Measurements from ENCODE around the gene SNRPD1. TPM values are rescaled to one million over a fixed set of nuclear protein-coding genes. Genes with fewer than 3 reads are reported as not detected.

SNRPD1 gene
- total and polyA plus RNA-seq, 2 of the 8 experiments (the other 6 are each of a cell fraction or from before 2014, with no cell fraction given) = 59.6 to 180 TPM

GRCh38 chr18:21680161-21680560 lies 68.0 kb downstream of the SNRPD1 start:
- FAIRE-seq = no peak
- CTCF ChIA-PET (ENCODE audit: partially characterized antibody) = interaction anchor here (0.7 to 3.1 kb wide), 2 partner anchors 10 to 19 kb away, joined by 3 to 8 read pairs; no protein-coding TSS in a partner anchor
- TF ChIP-seq NRF1 (IDR thresholded peaks at IDR 0.05; ENCODE audit: low read depth, low read length) (no peak), POLR2AphosphoS5 (IDR thresholded peaks at IDR 0.05; ENCODE audit: low read depth, low read length) (no peak), CREB1 (IDR thresholded peaks at IDR 0.05) (no peak), GTF2F1 (IDR thresholded peaks at IDR 0.05; ENCODE audit: borderline replicate concordance, low read depth, low read length) (no peak), NANOG (IDR thresholded peaks at IDR 0.05; ENCODE audit: insufficient read depth, low read depth, low read length, poor library complexity, severe bottlenecking) (no peak), FOSL1 (IDR thresholded peaks at IDR 0.05; ENCODE audit: insufficient read depth, low read depth, low read length) (no peak), ASH2L (IDR thresholded peaks at IDR 0.05; ENCODE audit: low read length) (no peak), TBP (IDR thresholded peaks at IDR 0.05; ENCODE audit: low read depth, low read length) (no peak), ZNF274 (IDR thresholded peaks at IDR 0.05; ENCODE audit: borderline replicate concordance, extremely low read depth, low read length) (no peak), SIRT6 (IDR thresholded peaks at IDR 0.05; ENCODE audit: low read length) (no peak), ATF3 (IDR thresholded peaks at IDR 0.05; ENCODE audit: insufficient read depth, low read depth, low read length) (no peak), CBX8 (IDR thresholded peaks at IDR 0.05; ENCODE audit: borderline replicate concordance, low read depth, low read length) (no peak), PHF8 (conservative IDR thresholded peaks at IDR 0.05; ENCODE audit: low read depth, low read length) (no peak), SP2 (IDR thresholded peaks at IDR 0.05; ENCODE audit: low read length) (no peak), HDAC6 (IDR thresholded peaks at IDR 0.05; ENCODE audit: low read depth, low read length) (no peak)

More at GRCh38 chr18:21680161-21680560, 68.0 kb downstream of the SNRPD1 start:
- Histone ChIP-seq H3K18ac (ENCODE audit: extremely low read depth, low read length) (no peak overlapping the region), H3K4me1 (replicated peaks in 1 of 4; ENCODE audit: control insufficient read depth in 3 of 4, insufficient read depth in 4 of 4, low read length in 3 of 4) (peaks cover 0 to 4% (median 2%) of the 10 kb centered on the region in 4 experiments; a peak in 2 of 7 replicates), H3K9me3 (ENCODE audit: insufficient read depth in 2 of 2, low read depth in 1 of 2, low read length in 1 of 2) (no peaks in the 10 kb centered on the region), H4K91ac (replicated peaks; ENCODE audit: insufficient read length, low read length) (no peak overlapping the region), H3K79me2 (ENCODE audit: control insufficient read depth in 1 of 2, insufficient read depth in 2 of 2, low read length in 2 of 2) (no peaks in the 10 kb centered on the region), H4K8ac (ENCODE audit: extremely low read depth, insufficient read depth, low read length) (no peak overlapping the region), H3K4me3 (ENCODE audit: extremely low read depth in 1 of 4, insufficient read depth in 2 of 4, low read depth in 3 of 4, low read length in 4 of 4) (no peak overlapping the region), H4K20me1 (replicated peaks in 1 of 2; ENCODE audit: control insufficient read depth in 1 of 2, insufficient read depth in 2 of 2, low read length in 2 of 2) (peaks cover 0 to 2% of the 10 kb centered on the region in 2 experiments), H2AFZ (ENCODE audit: low read length) (no peak overlapping the region), H3K23me2 (ENCODE audit: low read depth, low read length) (no peaks in the 10 kb centered on the region), H2BK120ac (replicated peaks; ENCODE audit: low read depth, low read length) (no peak overlapping the region), H3K79me1 (ENCODE audit: low read depth, low read length) (no peaks in the 10 kb centered on the region), H3K4ac (replicated peaks; ENCODE audit: insufficient read length, low read depth, low read length) (no peak overlapping the region), H2BK15ac (ENCODE audit: low read length) (no peak overlapping the region), H3K4me2 (ENCODE audit: insufficient read depth in 1 of 2, low read depth in 2 of 2, low read length in 2 of 2) (no peak overlapping the region), H3K56ac (replicated peaks; ENCODE audit: insufficient read length, low read depth, low read length) (no peak overlapping the region), H2AK5ac (ENCODE audit: low read depth, low read length) (no peak overlapping the region), H2BK5ac (ENCODE audit: low read depth, low read length) (no peak overlapping the region), H3K27ac (ENCODE audit: low read depth, low read length) (no peak overlapping the region), H2BK20ac (ENCODE audit: low read length) (no peak overlapping the region), H3K23ac (ENCODE audit: insufficient read length) (no peak overlapping the region), H3K36me3 (ENCODE audit: control insufficient read depth in 2 of 4, insufficient read depth in 4 of 4, low read length in 3 of 4) (no peaks in the 10 kb centered on the region), H4K5ac (ENCODE audit: insufficient read length, low read depth, low read length) (no peak overlapping the region), H3K9ac (replicated peaks in 1 of 4; ENCODE audit: extremely low read depth in 1 of 4, low read depth in 3 of 4, low read length in 3 of 4) (no peak overlapping the region), H2BK12ac (ENCODE audit: low read depth, low read length) (no peak overlapping the region), H3K14ac (ENCODE audit: insufficient read length) (no peak overlapping the region), H3K27me3 (replicated peaks in 1 of 4; ENCODE audit: control insufficient read depth in 3 of 4, extremely low read depth in 1 of 4, insufficient read depth in 3 of 4, low read length in 3 of 4) (no peaks in the 10 kb centered on the region)
- 89% methylated on average over 6 of the region's 6 CpGs; no CpG with 5 or more reads in 1 of the 2 experiments for WGBS, 2 experiments (ENCODE audit: extremely low coverage in 1 of 2, insufficient coverage in 1 of 2, insufficient read length in 1 of 2, insufficient replicate concordance in 2 of 2, low coverage in 1 of 2, low lambda C conversion rate in 2 of 2, missing lambda C conversion rate in 1 of 2)
- POLR2A ChIA-PET (ENCODE audit: partially characterized antibody) = interaction anchor here (1.0 to 1.3 kb wide), 2 partner anchors 9 to 11 kb away, joined by 4 to 5 read pairs; no protein-coding TSS in a partner anchor
- no peak for DNase-seq (ENCODE audit: low read depth in 1 of 2, low spot score in 2 of 2)

Measured in H1 (cell line).